Adrenal gland (tissue), 5 donors: ENCODE data around the gene TBC1D32.
A peak's percentile ranks its signal among the peaks of the same experiment; 100 is the strongest.

Experiments
- CTCF ChIP-seq, 6 experiments: fragments of 450-650 bp in 4 of 6; fragments of 200-600 bp in 2 of 6; sonication (generic) in 1 of 6; IDR thresholded peaks; 1 replicate in 5 of 6; 2 replicates in 1 of 6; pipeline versions ENCODE4 v1.5.1 to v1.8.0; 2016 to 2021; ENCODE audit warnings: antibody characterized with exemption in 6 of 6, mild to moderate bottlenecking in 2 of 6, moderate library complexity in 1 of 6
- POLR2A ChIP-seq, 2 donors: fragments of 450-650 bp; IDR thresholded peaks; one replicate each; pipeline ENCODE4 v1.6.1; 2017; ENCODE audit warnings: antibody characterized with exemption in 2 of 2, mild to moderate bottlenecking in 2 of 2, moderate library complexity in 1 of 2
- donor health status: DM: no; HTN: no; CAD: no.

GRCh38 chr6:121319112-121319553, 15.1 kb downstream of the TBC1D32 start:
- TF ChIP-seq CTCF (IDR thresholded peaks at IDR 0.05) (peak; percentile 46 to 63 (median 58)), POLR2A (IDR thresholded peaks at IDR 0.05) (no peak)
